Right forelimb (tissue), 1 donor: Measurements from ENCODE around the gene DTD1.

Experiments
- DNase-seq: peaks from one replicate; pipeline ENCODE4 v3.0.0-alpha.2; 2018

The DTD1 gene

GRCh38 chr20:18666803-18667415 lies 79.1 kb downstream of the DTD1 start:
- DNase-seq, result no peak

DNA sequence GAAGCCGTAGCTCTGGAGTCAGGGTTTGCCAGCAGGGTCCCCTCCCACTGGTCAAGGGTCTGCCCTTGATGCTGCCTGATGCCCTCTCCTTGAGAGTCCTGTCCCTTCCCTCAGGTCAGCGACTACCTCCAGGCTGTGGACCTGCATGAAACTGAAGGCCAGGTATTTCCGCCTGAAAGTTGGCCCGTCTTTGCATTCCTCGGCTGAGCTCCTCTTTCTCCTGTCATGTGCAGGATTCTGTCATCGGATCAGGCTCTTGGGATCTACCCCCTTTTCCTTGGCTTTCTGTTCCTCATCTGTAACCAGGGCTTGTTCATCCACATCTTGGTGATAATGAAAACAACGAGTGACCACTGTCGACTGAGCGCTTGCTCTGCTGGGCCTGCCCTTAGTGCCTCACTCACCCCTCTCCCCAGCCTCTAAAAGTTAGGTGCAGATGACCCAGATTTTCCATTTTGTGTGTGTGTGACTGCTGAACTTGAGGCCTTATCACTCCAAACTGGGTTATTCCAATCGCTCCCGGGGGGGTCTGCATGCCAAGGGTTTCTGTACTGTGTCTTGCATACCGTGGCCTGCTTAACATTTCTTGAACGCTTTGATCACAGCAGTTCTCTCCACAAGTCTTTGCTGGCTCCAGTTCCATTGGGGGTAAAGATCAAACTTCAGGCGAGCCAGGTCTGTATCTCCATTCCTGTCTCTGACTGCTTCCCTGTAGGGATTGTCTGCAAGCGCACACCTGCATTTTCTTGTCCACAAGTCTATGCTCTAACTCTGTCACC lies 81.6 kb downstream of the DTD1 start:
- no peak for DNase-seq

GRCh38 chr20:18671203-18671710 lies 83.4 kb downstream of the DTD1 start:
- no peak for DNase-seq

DNA sequence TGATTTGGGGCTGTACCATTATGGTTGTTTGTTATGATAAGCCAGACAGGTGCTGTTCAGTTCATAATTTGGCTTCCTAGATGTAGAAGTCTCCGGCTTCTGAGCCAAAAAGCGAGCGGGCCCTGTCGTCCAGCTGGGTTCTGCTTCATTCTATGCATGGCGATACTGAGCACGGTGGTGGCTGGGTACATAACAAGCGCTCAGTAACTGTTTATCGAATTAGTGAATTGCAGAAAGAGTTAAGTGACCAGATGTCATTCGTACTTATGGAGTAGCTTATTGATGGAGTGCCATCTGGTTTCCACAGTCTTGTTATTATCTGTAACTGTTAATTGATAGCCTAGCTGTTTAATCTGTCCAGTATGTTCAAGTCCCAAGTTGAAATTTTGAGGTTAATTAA lies 85.0 kb downstream of the DTD1 start:
- DNase-seq, result no peak

DNA sequence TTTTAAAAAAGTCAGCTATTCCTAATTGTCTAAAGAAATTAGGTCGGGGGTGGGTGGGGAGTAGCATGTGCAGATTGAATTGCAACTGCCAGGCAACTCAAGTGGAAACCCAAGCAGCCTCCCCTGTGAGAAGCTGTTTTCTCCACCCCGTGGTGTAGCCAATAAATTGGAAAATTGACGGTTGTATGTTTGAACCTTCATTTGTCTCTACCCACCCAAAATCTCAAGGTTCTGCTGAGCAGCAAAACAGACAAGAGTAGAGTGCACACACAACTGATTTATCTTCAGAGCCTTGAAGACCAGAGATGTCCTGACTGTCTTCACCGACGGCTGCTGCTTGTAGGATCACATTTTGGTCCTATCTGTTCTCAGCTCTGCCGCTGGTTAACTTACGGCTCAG lies 88.5 kb downstream of the DTD1 start:
- no peak for DNase-seq

- DNase-seq, result no peak
These were observed 89.3 kb downstream of the DTD1 start for GRCh38 chr20:18677126-18677525.

GRCh38 chr20:18678549-18679419 lies 90.9 kb downstream of the DTD1 start:
- DNase-seq, result no peak

DNA sequence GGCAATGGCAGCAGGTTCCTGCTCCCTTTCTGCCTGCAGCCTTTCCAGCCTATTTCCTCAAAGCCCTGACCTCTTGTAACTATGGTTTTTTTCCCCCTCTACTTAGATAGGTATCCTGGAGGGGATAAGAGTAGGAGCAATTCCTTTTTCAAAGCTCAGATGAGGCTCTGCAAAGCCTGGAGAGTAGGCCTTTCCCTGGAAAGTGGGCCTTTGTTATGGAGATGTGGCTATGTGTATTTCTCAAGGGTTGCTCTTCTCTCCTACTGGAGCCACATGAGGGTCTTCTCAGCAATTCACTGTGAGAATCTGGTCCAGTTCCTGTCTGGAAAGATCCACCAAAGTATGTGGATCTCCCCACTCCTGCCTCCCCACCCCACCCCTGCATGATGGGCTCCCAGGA lies 96.0 kb downstream of the DTD1 start:
- DNase-seq, result no peak

- DNase-seq, result no peak
These were observed 96.9 kb downstream of the DTD1 start for GRCh38 chr20:18684775-18685174.

DNA sequence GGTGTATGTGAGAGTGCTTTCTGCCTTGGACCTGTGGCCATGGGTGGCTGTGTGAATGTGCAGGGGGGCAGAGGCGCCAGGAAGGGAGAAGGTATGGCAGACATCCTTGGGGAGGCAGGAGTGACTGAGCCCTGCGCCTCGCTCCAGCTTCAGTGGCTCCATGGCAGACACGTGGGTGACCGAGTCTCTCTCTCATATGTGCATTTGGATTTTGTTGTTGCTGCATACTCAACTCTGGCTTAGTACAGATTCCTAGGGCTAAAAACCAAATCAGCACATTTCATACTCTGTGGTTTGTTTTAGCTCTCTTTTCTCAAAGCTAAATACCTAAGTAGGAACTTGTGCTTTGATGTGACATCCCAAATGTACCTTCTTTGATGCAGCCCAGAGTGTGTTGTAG lies 97.6 kb downstream of the DTD1 start:
- DNase-seq, result no peak

DNA sequence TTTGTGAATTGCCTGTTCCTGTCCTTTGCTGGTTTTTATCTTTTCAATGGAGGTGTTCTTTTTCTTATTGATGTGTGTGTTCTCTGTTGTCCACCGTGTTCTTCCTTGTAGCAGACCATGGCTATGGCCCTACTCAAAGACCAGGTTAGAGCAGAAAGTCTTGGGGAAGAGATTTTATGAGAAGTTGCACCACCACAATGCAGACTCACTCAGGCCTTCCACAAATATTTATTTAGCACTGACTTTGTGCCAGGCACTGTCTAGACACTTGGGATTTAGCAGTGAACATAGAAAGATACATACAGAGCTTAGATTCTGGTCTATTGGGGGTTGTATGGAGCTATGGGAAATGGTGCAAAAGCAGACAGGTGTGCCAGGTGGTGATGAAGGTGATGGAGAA lies 98.8 kb downstream of the DTD1 start:
- DNase-seq, result no peak

GRCh38 chr20:18688676-18689075 lies 100.8 kb downstream of the DTD1 start:
- DNase-seq, result no peak

DNA sequence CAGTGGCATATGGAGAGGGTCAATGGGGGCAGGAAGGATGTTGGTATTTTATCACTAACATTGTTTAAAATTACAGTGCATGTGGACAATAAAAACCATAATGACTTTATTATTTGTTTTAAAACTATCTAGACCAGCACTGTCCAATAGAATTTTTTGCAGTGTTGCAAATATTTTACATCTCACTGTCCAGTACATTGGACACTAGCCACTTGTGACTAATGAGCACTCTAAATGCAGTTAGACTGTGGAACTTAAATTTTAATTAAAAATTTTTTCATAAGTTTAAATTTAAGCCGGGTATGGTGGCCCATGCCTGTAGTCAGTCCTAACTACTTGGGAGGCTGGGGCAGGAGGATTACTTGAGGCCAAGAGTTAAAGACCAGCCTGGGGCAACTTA lies 101.7 kb downstream of the DTD1 start:
- DNase-seq, result no peak

DNA sequence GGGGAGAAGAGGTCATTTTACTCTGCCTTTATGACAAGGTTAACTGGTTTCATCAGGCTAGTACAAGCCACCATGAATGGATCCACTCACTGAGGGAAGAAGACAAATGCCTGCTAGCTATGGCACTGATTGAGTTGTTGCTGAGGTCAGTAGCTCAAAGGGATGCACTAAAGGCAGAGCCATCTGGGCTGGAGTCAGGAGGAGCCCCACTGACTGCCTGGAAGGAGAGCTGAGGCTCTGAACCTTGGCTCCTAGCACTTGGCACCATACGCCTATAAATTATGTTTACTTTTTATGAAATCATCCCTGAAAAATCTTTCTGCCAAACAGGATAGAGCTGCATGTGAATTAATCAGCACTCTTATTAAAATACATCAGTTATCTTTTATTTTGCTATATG lies 104.6 kb downstream of the DTD1 start:
- no peak for DNase-seq

- no peak for DNase-seq
These were observed 106.2 kb downstream of the DTD1 start for GRCh38 chr20:18694071-18694470.

DNA sequence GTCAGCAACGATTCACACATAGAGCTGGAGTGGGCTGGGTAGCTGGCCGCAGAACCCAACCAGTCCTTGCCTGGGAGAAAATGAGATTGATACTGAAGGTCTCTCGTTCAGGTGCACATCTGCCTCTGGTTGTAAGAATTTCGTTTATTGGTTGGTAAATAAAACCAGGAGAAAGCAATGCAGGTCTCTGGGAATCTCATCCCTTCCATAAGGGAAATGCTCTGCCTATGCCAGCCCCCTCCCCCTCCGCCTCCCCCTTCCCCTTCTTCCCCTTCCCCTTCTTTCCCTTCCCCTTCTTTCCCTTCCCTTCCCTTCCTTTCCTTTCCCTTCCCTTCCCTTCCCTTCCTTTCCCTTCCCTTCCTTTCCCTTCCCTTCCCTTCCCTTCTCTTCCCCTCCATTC lies 107.3 kb downstream of the DTD1 start:
- no peak for DNase-seq

- no peak for DNase-seq
These were observed 111.0 kb downstream of the DTD1 start for GRCh38 chr20:18698735-18699380.

DNA sequence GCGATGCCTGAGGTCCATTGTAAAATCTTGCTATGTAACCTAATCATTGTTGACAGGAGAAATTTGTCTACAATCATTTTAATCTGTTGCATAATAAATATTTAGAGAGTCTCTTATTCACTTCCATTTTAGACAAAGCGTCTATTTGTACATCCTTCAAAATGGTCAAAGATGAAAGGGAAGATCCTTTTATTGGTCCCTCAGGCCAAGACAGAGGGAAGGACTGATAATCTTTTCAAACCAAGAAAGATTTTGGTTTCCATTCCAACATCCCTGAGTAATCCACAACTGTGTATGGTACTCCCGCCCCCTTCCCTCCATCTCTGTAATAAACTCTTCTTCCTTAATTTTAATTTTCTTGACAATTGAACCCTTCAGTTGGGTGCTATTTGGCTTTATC lies 114.1 kb downstream of the DTD1 start:
- no peak for DNase-seq

DNA sequence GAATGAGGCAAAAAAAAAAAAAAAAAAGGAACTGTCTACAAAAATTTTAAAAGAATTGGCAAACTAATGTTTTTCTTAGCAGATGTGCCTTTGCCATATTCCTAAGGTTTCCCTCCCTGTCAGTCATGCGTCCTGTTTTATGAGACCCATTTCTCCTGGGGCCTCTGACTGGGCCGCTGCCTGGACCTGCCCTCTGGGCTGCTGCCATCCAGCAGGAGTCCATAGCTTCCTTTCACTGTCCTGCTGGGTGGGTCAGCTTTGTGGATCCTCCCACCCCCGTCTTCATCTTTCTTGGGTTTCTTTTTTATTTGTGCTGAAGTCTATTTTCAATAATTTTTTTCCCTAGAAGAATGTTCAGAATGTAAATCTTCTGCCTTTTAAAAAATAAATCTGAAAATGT lies 114.9 kb downstream of the DTD1 start:
- DNase-seq, result peak; percentile 59

GRCh38 chr20:18705490-18705889 lies 117.6 kb downstream of the DTD1 start:
- no peak for DNase-seq

GRCh38 chr20:18705910-18706309 lies 118.1 kb downstream of the DTD1 start:
- DNase-seq, result no peak

DNA sequence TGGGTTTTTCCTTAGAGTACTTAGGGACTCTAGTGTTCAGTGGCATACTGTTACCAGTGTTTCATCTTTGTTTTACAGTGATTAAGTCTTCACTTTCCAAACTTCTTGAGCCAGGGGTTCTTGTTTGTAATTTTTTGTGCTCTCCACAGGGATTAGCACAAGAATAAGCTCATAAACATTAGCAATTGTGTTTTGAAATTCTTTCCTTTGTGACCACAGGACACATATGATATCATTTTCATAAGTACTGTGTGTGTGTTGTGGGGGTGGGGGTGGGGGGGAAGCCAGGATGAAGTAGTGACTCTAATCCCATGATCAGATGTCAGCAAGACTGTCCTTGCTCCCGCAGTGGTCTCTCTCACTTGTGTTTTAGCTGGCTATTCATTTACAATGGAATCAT lies 124.3 kb downstream of the DTD1 start:
- DNase-seq, result no peak

DNA sequence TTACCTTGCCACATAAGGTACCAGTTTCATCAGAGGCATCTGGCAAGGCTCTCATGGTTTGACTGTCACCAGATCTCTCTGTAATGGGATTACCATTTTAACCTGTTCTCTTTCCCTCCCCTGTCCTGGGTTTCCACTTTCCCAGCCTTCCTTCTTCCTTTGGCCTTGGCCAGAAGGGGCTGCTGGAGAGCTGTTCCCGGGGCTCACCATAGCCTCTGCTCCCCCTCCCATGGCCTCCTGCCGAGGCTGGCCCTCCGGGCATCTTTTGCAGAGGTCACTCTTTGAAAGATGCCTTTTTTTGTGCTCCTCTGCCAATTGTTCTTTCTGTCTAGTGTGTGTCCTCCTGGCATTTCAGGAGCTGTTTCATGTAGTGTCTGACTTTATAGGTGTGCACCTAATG lies 125.0 kb downstream of the DTD1 start:
- no peak for DNase-seq
